ENCODE data around the gene GPC6.
"Not testable (repeated sequence)": the region's sequence is repeated elsewhere in the genome, so short reads cannot be mapped to it uniquely, and the experiment has no call there.

- not testable (repeated sequence) for TF ChIP-seq CTCF, POLR2A, POLR2AphosphoS5 (IDR thresholded peaks at IDR 0.05)
Observed at GRCh38 chr13:93206778-93207392, 19.7 kb upstream of the GPC6 start.
